SK-N-DZ (cell line): ENCODE measurements around the gene SEPTIN14. TPM values are rescaled to one million over a fixed set of nuclear protein-coding genes. Genes with fewer than 3 reads are reported as not detected.
"Not testable (repeated sequence)": the region's sequence is repeated elsewhere in the genome, so short reads cannot be mapped to it uniquely, and the experiment has no call there.

Experiments
- DNase-seq: peaks from one replicate; pipeline ENCODE4 v3.0.0-alpha.2; 2015; ENCODE audit warnings: low spot score
- polyA plus RNA-seq, 2 experiments: library from polyadenylated mRNA; depleted of rRNA; stranded (reverse); fragments of >200 nt; gene quantifications; 2 replicates each; pipeline ENCODE4 v1.2.3, GENCODE V29; 2014

The SEPTIN14 gene
- not detected in 2 replicates for polyA plus RNA-seq (2014; cell fraction: cytosol; rRNA removed)
- polyA plus RNA-seq (2014; cell fraction: nucleus; rRNA removed), result 0.08 and 0.18 TPM in 2 replicates

DNA sequence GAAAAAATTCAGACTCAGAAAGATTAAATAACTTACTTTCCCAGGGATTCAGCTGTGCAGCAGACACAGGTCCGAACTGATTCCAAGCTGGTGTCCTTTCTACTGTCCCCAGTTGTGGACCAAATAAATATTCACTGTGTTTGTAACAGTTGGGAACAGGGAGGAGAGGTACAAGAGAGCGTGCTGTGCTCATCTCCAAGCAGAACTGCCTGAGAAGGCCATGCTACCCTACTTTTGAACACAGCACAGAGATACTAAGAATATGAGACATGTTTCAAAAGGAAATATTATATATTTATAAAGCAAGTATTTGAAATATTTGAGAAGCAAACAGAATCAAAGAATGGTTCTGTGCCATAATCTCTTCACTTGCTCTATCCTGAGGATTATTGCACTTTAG is at the start of gene SEPTIN14:
Gene SEPTIN14 (minus strand): TSS at position 101 of the 400 bp plus-strand sequence. CDS start 756 bp downstream, outside the sequence.
- DNase-seq, result not testable (repeated sequence)

DNA sequence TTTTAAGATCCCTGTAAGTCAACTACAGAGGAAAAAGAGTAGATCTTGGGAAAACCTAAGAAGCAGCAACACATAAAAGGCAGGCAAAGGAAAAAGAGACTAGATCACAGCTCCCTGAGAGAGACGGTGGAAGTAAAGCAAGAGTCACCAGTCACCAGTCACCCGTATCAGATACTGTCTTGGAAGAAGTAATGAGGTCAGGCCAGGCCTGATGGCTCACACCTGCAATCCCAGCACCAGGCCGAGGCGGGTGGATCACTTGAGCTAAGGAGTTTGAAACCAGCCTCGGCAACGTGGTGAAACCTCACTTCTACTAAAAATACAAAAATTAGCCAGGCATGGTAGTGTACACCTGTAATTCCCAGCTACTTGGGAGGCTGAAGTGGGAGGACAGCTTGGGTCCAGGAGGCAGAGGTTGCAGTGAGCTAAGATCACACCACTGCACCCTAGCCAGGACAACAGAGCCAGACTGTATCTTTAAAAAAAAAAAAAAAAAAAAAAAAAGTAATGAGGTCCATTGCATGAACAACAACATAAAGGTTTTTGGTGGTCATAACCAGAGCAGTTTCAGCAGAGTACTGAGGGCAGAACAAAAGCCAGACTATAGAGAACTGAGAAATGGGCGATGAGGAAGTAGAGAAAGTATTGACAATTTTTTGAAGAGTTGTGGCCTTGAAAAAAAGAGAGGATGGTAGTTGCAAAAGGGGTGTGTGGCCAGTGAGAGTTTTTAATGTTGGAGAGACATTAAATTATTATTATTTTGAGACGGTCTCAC is 41.6 kb upstream of the SEPTIN14 start:
- no peak for DNase-seq

DNA sequence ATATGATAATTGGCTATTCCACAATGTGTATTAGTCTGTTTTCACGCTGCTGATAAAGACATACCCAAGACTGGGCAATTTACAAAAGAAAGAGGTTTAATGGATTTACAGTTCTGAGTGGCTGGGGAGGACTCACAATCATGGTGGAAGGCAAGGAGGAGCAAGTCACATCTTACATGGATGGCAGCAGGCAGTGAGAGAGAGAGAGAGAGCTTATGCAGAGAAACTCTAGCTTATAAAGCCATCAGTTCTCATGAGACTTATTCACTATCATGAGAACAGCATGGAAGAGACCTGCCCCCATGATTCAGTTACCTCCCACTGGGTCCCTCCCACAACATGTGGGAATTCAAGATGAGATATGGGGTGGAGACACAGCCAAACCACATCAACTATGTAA is 38.5 kb upstream of the SEPTIN14 start:
- DNase-seq, result not testable (repeated sequence)

DNA sequence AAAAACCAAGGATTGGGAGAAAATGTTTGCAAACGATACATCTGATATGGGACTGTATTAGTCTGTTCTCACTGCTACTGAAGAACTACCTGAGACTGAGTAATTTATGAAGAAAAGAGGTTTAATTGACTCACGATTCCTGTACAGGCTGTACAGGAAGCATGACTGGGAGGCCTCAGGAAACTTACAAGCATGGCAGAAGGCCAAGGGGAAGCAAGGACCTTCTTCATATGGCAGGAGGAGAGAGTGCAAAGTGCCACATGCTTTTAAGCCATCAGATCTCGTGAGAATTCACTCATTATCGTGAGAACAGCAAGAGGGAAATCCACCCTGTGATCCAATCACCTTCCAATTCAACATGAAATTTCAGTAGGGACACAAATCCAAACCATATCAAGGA is 35.7 kb upstream of the SEPTIN14 start:
- no peak for DNase-seq

DNA sequence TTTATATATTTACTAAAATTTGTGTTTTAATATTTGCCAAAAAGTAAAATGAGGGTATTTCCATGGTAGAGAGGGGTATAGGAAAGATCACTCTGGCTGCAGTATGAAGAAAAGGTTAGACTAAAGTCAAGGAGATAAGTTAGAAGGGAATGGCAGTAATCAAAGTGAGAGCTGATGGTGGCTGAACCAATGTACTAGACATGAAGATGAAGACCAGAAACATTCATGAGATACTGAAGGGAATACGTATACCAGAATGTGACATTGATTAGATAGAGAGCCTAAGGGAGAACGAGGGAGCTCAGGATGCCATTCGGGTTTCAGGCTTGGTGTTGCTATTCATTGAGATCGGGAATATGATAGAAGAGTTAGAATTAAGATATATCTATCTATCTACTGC is 32.5 kb upstream of the SEPTIN14 start:
- no peak for DNase-seq

DNA sequence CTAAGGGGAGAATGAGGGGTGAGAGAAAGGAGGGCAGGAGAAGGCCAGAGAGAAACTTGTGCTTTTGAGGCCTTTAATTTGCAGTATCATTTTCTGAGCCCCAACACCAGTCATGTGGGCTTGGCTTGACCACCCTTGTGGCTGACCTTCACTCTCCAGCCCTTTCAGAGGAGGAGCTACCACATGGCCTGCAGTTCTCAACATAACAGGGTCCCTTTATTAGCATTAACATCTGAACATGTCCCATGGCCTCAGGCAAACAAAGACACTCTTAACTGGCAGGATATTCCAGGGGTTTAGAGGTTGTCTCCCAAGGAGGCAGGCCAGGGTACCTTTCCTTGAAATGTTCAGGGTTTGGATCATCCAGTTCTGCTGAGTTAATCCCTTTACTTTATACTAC is 31.4 kb upstream of the SEPTIN14 start:
- DNase-seq, result no peak

DNA sequence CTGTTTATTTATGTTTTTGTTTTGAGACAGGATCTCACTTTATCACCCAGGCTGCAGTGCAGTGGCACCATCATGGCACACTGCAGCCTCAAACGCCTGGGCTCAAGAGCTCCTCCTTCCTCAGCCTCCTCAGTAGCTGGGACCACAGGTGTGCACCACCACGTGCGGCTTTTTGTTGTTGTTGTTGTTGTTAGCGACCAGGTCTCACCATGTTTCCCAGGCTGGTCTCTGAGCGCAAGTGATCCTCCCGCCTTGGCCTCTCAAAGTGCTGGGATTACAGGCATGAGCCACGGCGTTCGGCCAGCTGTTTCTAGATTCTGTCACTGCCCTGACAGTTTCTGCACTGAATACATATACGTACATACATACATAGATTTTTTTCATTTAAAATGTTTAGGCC is 25.8 kb upstream of the SEPTIN14 start:
- not testable (repeated sequence) for DNase-seq

DNA sequence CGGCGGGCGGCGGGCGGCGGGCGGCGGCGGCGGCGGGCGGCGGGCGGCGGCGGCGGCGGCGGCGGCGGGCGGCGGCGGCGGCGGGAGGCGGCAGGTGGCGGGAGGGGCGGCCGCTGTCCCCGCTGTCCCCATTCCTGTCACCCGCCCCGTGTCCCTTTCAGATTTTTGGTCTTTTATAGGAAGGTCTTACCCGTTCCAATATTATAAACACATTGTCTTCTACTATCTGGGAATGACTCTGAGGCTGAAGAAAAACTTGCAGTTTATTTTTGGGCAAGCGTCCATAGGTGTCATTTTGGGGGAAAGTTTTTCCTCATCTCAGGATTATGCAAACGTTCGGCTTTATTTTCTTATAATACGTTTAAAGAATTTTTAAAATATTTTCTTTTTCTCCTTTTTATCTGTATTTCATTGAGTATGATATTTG is 25.3 kb upstream of the SEPTIN14 start:
- DNase-seq, result peak; percentile 14

DNA sequence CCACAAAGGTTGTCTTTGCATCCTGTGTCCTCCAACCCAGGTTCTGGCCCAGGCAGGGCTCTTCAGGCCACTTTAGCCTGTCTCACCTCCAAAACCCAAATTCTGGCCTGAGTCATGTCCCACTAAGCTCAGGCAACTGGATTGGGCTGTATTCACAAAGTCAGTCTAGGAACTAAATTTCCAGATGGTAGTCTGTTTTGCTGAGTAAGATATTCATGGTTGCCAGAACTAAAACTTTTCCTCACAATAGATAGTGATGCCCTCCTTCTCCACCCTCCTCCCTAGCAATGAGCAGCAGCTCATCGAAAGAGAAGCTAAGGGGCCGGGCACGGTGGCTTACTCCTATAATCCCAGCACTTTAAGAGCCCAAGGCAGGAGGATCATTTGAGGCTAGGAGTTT is 21.8 kb upstream of the SEPTIN14 start:
- no peak for DNase-seq

DNA sequence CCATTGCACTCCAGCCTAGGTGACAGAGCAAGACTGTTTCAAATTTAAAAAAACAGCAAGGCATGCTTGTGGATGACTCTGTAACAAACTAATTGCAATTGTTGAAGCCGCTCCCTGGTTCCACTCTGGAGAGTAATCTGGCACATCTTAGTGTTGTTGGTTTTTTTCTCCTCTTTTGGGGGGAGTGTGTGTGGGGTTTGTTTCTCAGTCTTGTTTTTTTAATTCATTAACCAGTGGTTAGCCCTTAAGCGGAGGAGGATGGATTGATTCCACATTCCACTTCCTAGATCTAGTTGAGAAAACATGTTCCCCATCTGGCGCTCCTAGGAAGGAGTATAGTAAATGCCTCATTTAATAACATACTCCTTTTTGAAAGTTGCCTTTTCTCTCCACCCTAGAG is 16.1 kb upstream of the SEPTIN14 start:
- no peak for DNase-seq

DNA sequence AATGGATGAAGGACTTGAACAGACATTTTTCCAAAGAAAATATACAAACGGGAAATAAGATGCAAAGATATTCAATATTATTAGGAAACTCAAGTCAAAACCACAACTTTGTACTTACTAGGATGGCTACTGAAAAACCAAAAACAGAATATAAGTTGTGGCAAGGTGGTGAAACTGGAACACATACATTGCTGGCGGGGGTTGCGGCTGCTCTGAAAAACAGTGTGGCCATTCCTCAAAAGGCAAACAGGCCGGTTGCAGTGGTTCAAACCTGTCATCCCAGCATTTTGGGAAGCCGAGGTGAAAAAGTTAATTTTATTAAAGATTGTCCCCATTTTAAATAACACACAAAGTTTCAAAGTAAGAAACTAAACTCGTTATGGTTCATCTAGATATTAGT is 14.8 kb upstream of the SEPTIN14 start:
- no peak for DNase-seq

DNA sequence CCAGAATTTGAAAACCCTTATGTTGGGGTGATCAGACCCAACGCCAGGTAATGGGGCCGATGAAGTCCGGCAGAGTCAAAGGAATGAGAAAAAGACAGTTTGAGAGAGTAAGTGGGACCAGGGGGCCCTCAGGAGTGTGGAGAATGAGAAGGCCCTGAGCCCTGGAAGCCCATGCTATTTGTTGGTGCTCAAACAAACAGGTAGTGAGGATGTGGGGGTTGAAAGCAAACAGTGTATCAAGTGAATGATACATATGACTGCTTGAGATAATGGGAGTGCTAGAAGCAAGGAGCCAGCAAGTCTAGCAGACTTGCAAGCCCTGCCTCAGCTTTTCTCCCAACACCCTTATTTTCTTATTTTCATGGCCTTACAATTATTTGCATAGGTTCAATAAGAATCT is 11.2 kb upstream of the SEPTIN14 start:
- no peak for DNase-seq

DNA sequence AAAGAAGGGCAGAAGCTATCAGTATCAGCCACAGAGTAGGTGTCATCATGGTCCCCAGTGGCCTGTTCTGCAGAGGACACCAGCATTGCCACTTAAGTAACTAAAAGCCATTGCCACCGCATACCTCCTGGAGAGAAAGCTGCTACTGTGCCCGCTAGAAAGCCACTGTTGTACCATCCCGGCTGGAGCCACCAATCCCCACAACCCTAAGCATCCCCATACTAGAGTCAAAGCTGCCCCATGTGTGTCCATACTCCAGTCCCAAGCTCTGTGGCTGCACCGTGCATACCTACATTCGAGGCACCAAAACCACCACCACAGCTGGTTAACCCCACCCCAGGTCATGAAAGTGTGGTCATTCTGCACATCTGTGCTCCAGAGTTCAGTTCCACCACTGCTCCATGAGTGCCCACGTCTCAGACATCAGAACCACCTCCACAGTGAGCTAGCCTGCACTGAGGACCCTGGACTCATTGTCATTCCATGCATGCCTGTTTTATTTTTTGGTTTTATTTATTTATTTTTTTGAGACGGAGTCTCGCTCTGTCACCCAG is 9.5 kb upstream of the SEPTIN14 start:
- no peak for DNase-seq

DNA sequence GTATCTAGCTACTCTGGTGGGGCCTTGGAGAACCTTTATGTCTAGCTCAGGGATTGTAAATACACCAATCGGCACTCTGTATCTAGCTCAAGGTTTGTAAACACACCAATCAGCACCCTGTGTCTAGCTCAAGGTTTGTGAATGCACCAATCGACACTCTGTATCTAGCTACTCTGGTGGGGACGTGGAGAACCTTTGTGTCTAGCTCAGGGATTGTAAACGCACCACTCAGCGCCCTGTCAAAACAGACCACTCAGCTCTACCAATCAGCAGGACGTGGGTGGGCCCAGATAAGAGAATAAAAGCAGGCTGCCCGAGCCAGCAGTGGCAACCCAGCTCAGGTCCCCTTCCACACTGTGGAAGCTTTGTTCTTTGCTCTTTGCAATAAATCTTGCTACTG is 6.4 kb upstream of the SEPTIN14 start:
- DNase-seq, result not testable (repeated sequence)

DNA sequence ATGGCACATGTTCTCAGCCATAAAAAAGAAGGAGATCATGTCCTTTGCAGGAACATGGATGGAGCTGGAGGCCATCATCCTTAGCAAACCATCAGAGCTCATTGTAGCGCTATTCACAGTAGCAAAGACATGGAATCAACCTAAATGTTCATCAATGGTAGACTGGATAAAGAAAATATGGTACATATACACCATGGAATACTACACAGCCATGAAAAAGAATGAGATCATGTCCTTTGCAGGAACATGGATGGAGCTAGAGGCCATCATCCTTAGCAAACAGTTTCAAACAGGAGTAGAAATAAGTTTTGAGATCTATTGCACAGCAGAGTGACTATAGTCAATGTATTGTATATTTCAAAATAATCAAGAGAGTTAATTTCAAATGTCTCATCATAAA is 17.4 kb downstream of the SEPTIN14 start:
- DNase-seq, result not testable (repeated sequence)

DNA sequence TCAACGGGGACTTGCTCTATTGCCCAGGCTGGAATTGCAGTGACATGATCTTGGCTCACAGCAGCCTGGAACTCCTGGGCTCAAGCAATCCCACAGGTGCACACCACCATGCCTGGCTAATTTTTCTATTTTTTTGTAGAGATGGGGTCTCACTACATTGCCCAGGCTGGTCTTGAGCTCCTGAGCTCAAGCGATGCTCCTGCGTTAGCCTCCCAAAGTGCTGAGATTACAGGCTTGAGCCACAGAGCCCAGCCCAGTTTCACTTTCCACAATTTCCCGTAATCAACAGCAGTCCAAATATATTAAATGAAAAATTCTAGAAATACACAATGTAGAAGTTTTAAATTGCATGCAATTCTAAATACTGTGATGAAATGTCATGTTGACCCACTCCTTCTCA is 24.0 kb downstream of the SEPTIN14 start:
- DNase-seq, result no peak

DNA sequence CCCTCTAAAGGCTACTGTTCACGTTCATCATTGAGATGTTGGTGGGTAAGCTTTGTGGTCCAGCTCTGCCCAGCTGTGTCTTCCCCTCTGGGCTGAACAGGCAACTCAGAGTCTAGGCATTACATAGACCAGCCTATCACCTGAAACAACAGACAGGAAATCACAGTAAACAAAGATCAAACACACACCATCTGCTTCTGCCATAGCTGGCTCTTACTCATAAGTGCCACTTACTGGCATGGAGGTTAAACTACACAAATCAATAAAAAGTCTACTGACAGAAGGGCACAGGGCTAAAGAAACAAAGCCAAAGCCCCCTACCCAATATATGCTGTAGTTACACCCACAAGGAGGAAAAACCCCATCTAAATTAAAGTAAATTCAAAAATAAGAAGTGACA is 35.0 kb downstream of the SEPTIN14 start:
- no peak for DNase-seq

DNA sequence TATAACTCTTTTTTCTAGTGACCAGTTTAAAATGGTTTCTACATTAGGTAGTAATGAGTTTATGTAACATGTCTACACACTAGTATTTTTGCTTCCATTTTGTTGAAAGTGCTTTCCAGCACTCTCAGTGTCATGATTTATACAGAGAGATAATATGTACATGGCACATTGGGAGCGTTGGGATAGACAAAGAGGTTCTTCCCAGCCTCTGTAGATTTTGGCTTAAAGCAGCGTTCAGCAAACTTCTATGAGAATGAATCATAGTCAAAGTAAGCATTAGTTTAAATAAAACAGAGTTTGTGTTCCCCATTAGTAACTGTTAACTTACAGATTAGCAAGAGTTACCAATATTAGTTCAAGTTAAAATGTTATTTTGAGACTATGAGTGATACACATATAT is 43.9 kb downstream of the SEPTIN14 start:
- no peak for DNase-seq

DNA sequence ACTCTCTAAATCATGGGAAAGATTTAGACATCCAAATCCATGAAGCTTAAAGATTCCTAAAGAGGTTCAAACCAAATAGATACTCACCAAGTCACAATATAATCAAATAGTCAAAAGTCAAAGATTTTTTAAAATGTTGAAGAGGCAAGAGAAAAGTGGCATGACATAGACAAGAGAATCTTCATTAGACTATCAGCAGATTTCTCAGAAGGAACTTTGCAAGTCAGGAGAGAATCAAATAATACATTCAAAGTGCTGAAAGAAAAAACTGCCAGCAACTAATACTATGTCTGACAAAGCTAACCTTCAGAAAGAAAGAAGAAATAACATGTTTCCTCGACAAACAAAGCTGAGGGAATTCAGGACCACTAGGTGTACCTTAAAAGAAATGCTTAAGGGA is 65.3 kb downstream of the SEPTIN14 start:
- DNase-seq, result not testable (repeated sequence)

DNA sequence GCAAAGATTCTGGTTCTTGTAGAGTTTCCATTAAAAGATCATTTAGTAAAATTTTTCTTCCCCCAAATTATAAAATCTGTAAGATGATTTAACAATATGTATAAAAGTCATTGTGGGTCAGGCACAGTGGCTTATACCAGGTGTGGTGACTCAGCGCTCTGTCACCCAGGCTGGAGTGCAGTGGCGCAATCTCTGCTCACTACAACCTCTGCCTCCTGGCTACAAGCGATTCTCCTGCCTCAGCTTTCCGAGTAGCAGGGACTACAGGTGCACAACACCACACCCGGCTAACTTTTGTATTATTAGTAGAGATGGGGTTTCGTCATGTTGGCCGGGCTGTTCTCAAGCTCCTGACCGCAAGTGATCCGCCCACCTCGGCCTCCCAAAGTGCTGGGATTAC is 68.0 kb downstream of the SEPTIN14 start:
- no peak for DNase-seq

DNA sequence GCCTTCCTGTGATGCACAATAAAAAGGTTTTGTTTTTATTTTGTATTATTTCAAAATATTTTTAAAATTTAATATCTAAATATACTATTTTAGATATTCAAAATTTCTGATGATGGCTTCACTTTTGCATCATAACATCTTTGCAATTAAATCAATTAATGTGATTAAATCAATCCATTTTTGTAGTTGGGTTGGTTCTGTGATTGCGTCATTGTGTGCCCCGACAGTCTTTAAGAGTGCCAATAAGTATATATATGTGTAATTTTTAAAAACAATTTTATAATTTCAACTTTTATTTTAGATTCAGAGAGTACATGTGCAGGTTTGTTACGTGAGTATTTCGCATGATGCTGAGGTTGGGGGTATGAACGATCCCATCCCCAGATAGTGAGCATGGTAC is 70.5 kb downstream of the SEPTIN14 start:
- DNase-seq, result no peak

DNA sequence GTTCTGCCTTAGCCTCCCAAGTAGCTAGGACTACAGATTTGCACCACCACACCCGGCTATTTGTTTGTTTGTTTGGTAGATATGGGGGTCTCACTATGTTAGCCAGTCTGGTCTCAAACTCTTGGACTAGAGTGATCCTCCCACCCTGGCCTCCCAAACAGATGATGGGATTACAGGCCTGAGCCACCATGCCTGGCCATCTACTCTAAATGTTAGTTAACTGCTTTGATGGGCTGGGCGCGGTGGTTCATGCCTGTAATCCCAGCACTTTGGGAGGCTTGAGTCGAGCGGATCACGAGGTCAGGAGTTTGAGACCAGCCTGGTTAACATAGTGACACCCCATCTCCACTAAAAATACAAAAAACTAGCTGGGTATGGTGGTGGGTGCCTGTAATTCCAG is 74.8 kb downstream of the SEPTIN14 start:
- DNase-seq, result no peak

DNA sequence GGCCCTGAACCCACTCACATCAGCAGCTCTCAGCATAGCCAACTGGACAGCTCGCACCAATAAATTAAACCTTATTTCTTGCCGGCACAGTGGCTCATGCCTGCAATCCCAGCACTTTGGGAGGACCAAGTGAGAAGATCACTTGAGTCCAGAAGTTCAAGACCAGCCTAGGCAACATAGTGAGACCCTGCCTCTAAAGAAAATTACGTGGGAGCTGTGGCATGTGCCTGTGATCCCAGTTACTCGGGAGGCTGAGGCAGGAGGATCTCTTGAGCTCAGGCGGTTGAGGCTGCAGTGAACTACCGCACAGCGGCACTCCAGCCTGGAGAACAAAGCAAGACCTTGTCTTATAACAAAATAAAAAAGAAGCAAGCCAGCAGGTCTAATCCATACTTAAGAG is 75.7 kb downstream of the SEPTIN14 start:
- no peak for DNase-seq
